HEK293 (cell line): Measurements from ENCODE around the gene ABI3BP.

ENCODE experiments used
- HIC1 ChIP-seq: fragments of 450-650 bp; formaldehyde crosslinking; IDR thresholded peaks from 2 replicates; pipeline ENCODE4 v1.5.1; 2016; ENCODE audit warnings: missing biosample characterization, missing genetic modification characterization
- PRDM1 ChIP-seq: fragments of 450-650 bp; formaldehyde crosslinking; IDR thresholded peaks from 2 replicates; pipeline ENCODE4; 2016; ENCODE audit warnings: missing biosample characterization, missing genetic modification characterization
- SCRT1 ChIP-seq: fragments of 450-650 bp; formaldehyde crosslinking; IDR thresholded peaks from 2 replicates; pipeline ENCODE4 v1.5.1; 2016; ENCODE audit warnings: missing biosample characterization, missing genetic modification characterization, borderline replicate concordance
- ZBTB48 ChIP-seq: fragments of 450-650 bp; formaldehyde crosslinking; IDR thresholded peaks from 2 replicates; pipeline ENCODE4 v1.5.1; 2016; ENCODE audit warnings: missing biosample characterization, missing genetic modification characterization
- ZNF146 ChIP-seq: fragments of 450-650 bp; formaldehyde crosslinking; IDR thresholded peaks from 2 replicates; pipeline ENCODE4 v1.5.1; 2016; ENCODE audit warnings: missing biosample characterization, missing genetic modification characterization
- ZNF518A ChIP-seq: fragments of 450-650 bp; formaldehyde crosslinking; conservative IDR thresholded peaks from 2 replicates; pipeline ENCODE4 v1.5.1; 2016; ENCODE audit warnings: low read depth, missing biosample characterization, missing genetic modification characterization
- ZNF692 ChIP-seq: fragments of 450-650 bp; formaldehyde crosslinking; IDR thresholded peaks from 2 replicates; pipeline ENCODE4 v1.5.1; 2016; ENCODE audit warnings: missing biosample characterization, missing genetic modification characterization

DNA sequence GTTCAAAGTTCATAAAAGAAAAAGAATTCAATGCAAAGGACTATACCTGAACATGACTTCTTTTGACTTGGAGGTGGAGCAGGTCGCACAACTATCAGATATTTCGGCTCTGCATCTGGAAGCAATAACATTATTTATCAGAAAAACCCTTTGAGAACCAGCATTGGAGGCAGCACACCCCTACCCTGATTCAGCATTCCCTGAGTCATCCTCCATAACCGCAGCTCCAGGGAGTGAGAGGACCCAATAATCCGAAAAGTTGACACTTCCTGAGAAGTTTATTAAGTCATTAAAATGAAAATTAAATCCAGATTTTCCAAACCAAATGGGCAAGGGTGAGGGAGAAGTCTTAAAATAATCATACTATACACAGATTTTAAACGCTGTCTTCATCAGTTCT lies 90.6 kb downstream of the ABI3BP start:
- TF ChIP-seq SCRT1 (tag by site-specific recombination), result no peak
- no peak for TF ChIP-seq PRDM1
- TF ChIP-seq ZBTB48 (tag by site-specific recombination), result no peak
- no peak for TF ChIP-seq ZNF692 (tag by site-specific recombination)
- TF ChIP-seq ZNF146 (tag by site-specific recombination), result no peak
- no peak for TF ChIP-seq ZNF518A (tag by site-specific recombination)
- no peak for TF ChIP-seq HIC1 (tag by site-specific recombination)
